ENCODE measurements around the gene STN1.

The STN1 gene

GRCh38 chr10:103918053-103918846 is at the start of gene STN1:
TSS of gene STN1 (minus strand) at chr10:103918184. CDS start at chr10:103917594, 590 bp downstream.
- peaks cover 7% of the 10 kb centered on the region for H3K9me3 ChIP-seq (ENCODE audit: severe bottlenecking)
- no peak for TF ChIP-seq CTCF (IDR thresholded peaks at IDR 0.05; ENCODE audit: low read depth, low read length)
- no peaks in the 10 kb centered on the region for H3K27me3 ChIP-seq (ENCODE audit: insufficient read depth, low read depth, severe bottlenecking)
- H3K4me3 ChIP-seq (ENCODE audit: low read depth, low read length), result peak within 1 kb of the TSS; percentile 90
- H3K36me3 ChIP-seq, result no peaks in the 10 kb centered on the region; the same call in 1 of the 2 replicates
- peak; percentile 95 for DNase-seq
- H3K27ac ChIP-seq, result peak within 1 kb of the TSS; percentile 82

DNA sequence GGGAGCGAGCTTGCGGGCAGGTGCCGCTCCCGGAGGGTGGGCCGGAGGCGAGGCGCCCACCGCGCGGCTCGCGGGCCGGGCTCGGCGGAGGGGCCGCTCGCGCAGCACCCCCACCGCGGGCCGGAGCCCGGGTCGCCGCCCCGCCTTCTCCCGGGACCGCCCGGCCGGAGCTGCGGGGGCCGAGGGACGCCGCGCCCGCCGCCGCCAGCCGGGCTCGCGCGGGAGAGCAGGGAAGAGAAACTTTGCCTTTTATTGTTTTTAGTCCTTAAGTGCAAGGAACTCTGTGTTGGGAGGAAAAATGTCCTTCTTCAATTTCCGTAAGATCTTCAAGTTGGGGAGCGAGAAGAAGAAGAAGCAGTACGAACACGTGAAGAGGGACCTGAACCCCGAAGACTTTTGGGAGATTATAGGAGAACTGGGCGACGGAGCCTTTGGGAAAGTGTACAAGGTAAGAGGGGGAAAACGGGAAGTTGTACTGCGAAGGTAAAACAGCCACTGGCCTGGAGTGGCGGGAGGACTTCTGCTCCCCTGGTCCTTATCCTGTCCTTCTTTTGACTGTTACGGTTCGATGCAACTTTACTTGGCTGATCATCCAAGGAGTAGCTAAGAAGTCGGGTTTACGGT is 49.6 kb upstream of the STN1 start:
- no peaks in the 10 kb centered on the region for H3K27me3 ChIP-seq (ENCODE audit: insufficient read depth, low read depth, severe bottlenecking)
- H3K9me3 ChIP-seq (ENCODE audit: severe bottlenecking), result no peaks in the 10 kb centered on the region
- peaks cover 10% of the 10 kb centered on the region; the same call in 1 of the 2 replicates for H3K36me3 ChIP-seq
- no peak for TF ChIP-seq CTCF (IDR thresholded peaks at IDR 0.05; ENCODE audit: low read depth, low read length)
- no peak for DNase-seq
- H3K4me3 ChIP-seq (ENCODE audit: low read depth, low read length), result peak overlapping the region; percentile 49
- H3K27ac ChIP-seq, result peak overlapping the region; percentile 89

GRCh38 chr10:103966671-103967447 is 48.9 kb upstream of the STN1 start, which contains the start of gene SLK:
TSS of gene SLK (plus strand) at chr10:103967140. CDS start at chr10:103967746, 606 bp downstream.
- Histone ChIP-seq H3K27me3 (ENCODE audit: insufficient read depth, low read depth, severe bottlenecking) (no peaks in the 10 kb centered on the region), H3K27ac (peak within 1 kb of the TSS; percentile 89), H3K9me3 (ENCODE audit: severe bottlenecking) (no peaks in the 10 kb centered on the region), H3K36me3 (peaks cover 10% of the 10 kb centered on the region; the same call in 1 of the 2 replicates), H3K4me3 (ENCODE audit: low read depth, low read length) (peak within 1 kb of the TSS; percentile 58)
- DNase-seq, result peak; percentile 76
- TF ChIP-seq CTCF (IDR thresholded peaks at IDR 0.05; ENCODE audit: low read depth, low read length), result no peak

- Histone ChIP-seq H3K27ac (no peak overlapping the region), H3K27me3 (ENCODE audit: insufficient read depth, low read depth, severe bottlenecking) (no peaks in the 10 kb centered on the region), H3K4me3 (ENCODE audit: low read depth, low read length) (no peak overlapping the region), H3K36me3 (no peaks in the 10 kb centered on the region), H3K9me3 (ENCODE audit: severe bottlenecking) (no peaks in the 10 kb centered on the region)
- TF ChIP-seq CTCF (IDR thresholded peaks at IDR 0.05; ENCODE audit: low read depth, low read length), result no peak
- DNase-seq, result no peak
Observed at GRCh38 chr10:103960103-103960502, 42.1 kb upstream of the STN1 start.

DNA sequence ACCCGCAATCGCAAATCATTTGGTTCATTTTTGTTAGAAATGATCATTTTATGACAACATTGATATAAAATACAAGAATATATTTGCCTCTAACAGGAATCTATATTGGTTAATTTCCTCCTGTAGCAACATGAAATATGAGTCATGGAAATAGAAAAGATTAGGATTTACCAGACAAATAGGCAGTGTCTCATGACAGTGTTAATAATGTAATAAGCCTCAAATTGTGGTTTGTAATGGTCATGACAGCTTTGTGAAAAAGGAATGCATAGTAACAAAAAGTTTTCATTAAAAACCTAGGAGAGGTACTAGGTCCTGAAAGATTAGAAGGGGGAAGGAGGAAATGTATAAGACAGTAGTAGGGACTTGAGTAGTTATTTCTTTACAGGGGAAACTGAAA is 41.0 kb upstream of the STN1 start:
- no peak for DNase-seq
- H3K9me3 ChIP-seq (ENCODE audit: severe bottlenecking), result no peaks in the 10 kb centered on the region
- no peak for TF ChIP-seq CTCF (IDR thresholded peaks at IDR 0.05; ENCODE audit: low read depth, low read length)
- H3K27ac ChIP-seq, result no peak overlapping the region
- H3K27me3 ChIP-seq (ENCODE audit: insufficient read depth, low read depth, severe bottlenecking), result no peaks in the 10 kb centered on the region
- H3K36me3 ChIP-seq, result no peaks in the 10 kb centered on the region
- no peak overlapping the region for H3K4me3 ChIP-seq (ENCODE audit: low read depth, low read length)
